HG03460 (cell line): ENCODE measurements around the gene KPNA6.

ENCODE experiments used
- ATAC-seq: cut with Tn5 transposase; IDR thresholded peaks from one replicate; pipeline ENCODE4 v1.9.1; 2021; ENCODE audit not compliant: unreplicated experiment

KPNA6 gene

GRCh38 chr1:32186077-32186476 lies 78.2 kb downstream of the KPNA6 start:
- ATAC-seq: no peak

- no peak for ATAC-seq
Observed at GRCh38 chr1:32186491-32186890, 78.6 kb downstream of the KPNA6 start.

GRCh38 chr1:32187850-32188249 lies 80.0 kb downstream of the KPNA6 start:
- no peak for ATAC-seq

GRCh38 chr1:32192220-32192948 lies 84.5 kb downstream of the KPNA6 start:
- no peak for ATAC-seq

GRCh38 chr1:32194984-32195383 lies 87.1 kb downstream of the KPNA6 start:
- no peak for ATAC-seq

- no peak for ATAC-seq
Observed at GRCh38 chr1:32195531-32195930, 87.7 kb downstream of the KPNA6 start.

- no peak for ATAC-seq
Observed at GRCh38 chr1:32195972-32196823, 88.3 kb downstream of the KPNA6 start.

GRCh38 chr1:32197074-32197473 lies 89.2 kb downstream of the KPNA6 start:
- no peak for ATAC-seq

GRCh38 chr1:32197837-32198236 lies 90.0 kb downstream of the KPNA6 start:
- no peak for ATAC-seq

GRCh38 chr1:32198237-32199042 lies 90.6 kb downstream of the KPNA6 start:
- no peak for ATAC-seq

GRCh38 chr1:32199043-32199716 lies 91.3 kb downstream of the KPNA6 start:
- no peak for ATAC-seq

GRCh38 chr1:32199717-32200072 lies 91.8 kb downstream of the KPNA6 start:
- ATAC-seq: no peak

GRCh38 chr1:32200226-32201010 lies 92.6 kb downstream of the KPNA6 start, which contains the start of gene CCDC28B:
Gene CCDC28B, plus strand, starts transcription at chr1:32200595. Its CDS starts 1,341 bp downstream, at chr1:32201936.
- ATAC-seq: no peak

- peak; percentile 34 for ATAC-seq
Observed at GRCh38 chr1:32201011-32201855, 93.4 kb downstream of the KPNA6 start.

GRCh38 chr1:32204943-32205361 lies 97.1 kb downstream of the KPNA6 start:
- ATAC-seq: no peak

- ATAC-seq: no peak
Observed at GRCh38 chr1:32205401-32206370, 97.8 kb downstream of the KPNA6 start, which contains the start of gene IQCC. Gene IQCC, plus strand, starts transcription at chr1:32205671. Its CDS starts 11 bp downstream, at chr1:32205682.

- ATAC-seq: no peak
Observed at GRCh38 chr1:32208469-32208868, 100.6 kb downstream of the KPNA6 start.

- ATAC-seq: no peak
Observed at GRCh38 chr1:32208891-32209328, 101.1 kb downstream of the KPNA6 start, which contains the start of gene DCDC2B. Gene DCDC2B, plus strand, starts transcription at chr1:32209089. Its CDS starts 5 bp downstream, at chr1:32209094.
